Gastroesophageal sphincter (tissue), 3 donors: ENCODE measurements around the gene POMGNT2.

Experiments used
- CTCF ChIP-seq, 4 experiments: fragments of 200-600 bp in 2 of 4; fragments of 450-650 bp in 2 of 4; sonication (generic) in 1 of 4; IDR thresholded peaks; one replicate each; pipeline ENCODE4 v1.5.1; 2017 to 2019; ENCODE audit warnings: antibody characterized with exemption in 4 of 4, mild to moderate bottlenecking in 2 of 4, moderate library complexity in 2 of 4
- POLR2AphosphoS5 ChIP-seq: sonication (generic); formaldehyde crosslinking; IDR thresholded peaks from one replicate; pipeline ENCODE4 v1.6.1; 2017; ENCODE audit warnings: antibody characterized with exemption

- TF ChIP-seq CTCF (IDR thresholded peaks at IDR 0.05): no peak
- TF ChIP-seq POLR2AphosphoS5: no peak
Observed at GRCh38 chr3:43097400-43098080, 8.3 kb downstream of the POMGNT2 start.
